CD4-positive, alpha-beta T cell treated with Interleukin-2 at 100 ng/mL for 4 hours (primary cell): ENCODE data around the gene PRPF19.
A peak's percentile ranks its signal among the peaks of the same experiment; 100 is the strongest.

Source experiments
- DNase-seq: peaks from one replicate; pipeline ENCODE4 v3.0.0-alpha.2; 2020; ENCODE audit warnings: low spot score

The PRPF19 gene

DNA sequence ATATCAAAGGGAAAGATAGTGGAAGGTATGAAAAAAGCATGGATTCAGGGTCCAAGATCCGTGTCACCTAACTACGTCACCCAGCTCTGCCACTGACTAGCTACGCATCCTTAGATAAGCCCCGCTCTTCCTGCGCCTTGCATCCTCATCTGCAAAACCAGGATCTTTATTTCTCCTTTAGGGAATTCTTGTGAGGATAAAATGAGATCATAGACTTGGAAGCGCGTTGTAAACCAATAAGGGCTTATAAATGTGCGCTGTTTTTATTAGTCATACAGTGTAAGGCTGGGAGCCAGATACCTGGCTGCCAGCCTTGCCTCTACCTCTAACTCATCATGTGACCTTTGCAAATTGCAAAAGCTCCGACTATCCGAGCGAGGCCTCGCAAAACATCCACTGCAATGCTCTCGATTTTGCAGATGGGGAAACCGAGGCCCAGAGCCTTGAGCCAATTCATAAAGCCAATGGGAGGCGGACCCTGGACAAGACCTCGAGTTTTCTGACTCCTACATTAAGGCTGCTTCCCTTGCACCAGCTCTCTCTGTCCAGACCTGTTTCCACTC lies 753 bp downstream of the PRPF19 start:
- DNase-seq: peak; percentile 30

DNA sequence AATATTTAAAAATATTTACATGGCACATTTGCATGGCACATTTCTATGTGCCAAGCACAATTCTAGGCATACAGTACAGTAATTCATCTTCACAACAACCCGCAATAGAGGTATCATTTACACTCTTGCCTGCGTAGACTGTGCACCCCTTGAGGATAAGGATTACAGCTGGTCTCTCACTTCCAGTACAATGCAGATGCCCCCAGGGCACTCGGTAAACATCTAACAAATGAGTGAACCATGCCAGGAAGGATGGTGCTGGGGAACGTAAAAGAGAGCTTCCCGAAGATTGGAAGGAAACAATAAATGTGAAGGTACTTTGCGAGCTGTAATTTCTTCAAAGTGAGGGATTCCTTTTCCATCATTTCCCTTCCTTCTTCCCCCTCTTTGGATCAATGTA lies 1.3 kb downstream of the PRPF19 start:
- no peak for DNase-seq

DNA sequence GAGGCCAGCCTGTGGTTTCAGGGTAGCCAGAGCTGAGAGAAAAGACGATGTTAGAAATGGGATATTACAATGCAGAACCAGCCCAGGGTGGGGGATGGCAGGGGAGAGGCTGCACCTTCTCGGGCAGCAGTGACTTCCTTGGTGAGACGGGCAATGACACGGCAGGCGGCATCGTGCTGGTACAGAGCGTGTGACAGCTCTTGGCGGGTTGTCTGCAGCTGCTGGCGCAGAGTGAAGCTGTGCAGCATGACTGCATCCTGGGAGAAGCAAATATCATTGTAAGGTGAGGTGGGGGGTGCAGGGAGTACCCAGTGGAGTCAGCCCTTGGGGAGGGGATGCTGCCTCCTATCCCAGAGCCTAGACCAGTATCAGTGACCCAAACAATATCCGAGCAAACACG lies 3.8 kb downstream of the PRPF19 start:
- DNase-seq: no peak

DNA sequence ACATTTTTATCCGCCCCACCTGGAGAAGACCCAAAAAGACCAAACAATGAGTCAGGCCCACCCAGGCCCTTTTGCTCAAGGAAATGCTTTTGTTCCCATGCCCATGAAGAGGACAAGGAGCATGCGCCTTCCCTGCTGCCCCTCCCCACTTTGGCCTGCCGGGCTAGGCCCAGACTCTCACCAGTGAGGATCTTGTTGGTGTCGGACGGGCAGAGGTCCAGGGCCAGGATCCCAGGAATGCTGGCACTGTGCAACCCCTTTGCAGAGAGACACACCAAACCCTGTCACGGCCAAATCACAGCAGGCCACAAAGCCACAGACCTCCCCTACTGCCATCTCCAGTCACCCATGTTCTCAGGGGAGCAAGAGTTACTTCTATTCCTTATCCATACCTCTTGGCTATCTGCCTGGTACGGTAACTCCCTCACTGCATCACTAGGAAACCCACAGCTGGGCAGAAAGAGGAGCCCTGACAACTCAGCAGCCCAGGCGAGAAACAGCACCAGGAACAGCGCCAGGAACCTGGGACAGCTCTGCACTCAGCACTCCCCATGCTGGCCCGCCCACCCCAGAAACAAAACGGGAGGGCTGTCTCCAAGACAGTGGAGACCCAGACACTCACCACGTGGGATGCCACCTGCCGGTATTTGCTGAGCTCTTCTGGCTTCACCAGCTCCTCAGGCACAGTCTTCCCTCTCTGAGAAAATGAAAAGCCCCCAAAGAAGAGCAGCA lies 5.5 kb downstream of the PRPF19 start:
- DNase-seq: no peak

DNA sequence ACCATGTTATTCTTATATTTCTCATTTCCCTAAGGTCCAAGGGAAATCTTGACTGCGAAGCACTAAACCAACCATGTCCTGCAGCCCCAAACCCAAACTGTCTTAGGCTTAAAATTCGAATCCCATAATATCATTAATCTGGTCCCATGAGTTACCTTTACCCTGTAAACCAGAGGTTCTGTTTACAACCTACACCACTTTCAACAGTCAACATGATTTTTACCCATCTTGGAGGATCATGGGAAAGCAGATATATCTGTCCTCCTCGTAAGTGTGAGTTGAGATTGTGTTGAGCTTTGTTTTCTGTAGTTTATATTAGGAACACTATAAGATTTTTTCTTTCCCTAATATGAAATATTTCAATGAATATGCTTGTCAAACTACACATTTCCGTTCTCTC lies 6.4 kb downstream of the PRPF19 start:
- DNase-seq: no peak

DNA sequence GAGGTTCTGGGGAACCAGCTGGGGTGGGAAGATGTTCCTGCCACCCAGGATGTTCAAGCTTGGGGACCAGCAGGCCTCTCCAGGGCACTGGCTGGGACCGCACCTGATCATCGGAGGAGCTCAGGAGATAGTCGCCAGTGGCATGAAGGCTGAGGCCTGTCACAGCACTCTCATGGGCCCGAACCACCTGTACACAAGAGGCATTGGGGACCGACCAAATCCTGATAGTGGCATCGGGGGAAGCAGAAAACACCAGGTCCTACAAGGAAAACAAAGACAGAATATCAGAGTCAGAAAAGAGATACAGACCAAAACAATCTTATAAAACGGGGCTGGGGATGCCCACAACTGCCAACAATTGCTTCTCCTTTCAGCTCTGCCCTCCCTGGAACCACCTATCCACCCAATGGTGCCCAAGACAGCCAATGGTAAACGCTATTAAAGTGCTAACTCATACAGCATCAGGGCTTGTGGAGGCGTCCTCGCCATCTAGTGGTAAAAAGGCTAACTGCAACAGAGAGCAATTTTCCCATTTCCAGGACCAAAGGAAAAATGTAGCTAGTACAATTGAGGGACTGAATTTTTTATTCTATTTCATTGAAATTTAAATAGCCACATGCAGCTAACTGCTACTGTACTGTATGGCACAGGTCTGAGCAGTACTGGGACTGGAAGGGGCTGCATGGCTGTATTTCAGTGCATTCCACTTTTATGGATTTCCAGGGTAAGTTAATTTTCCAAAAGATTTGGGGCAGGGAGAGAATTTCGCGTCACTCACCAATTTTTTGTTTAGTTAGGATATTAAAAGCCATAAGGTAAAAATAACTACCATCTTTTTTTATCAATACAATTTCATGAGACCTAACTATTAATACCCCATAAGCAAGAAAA lies 7.1 kb downstream of the PRPF19 start:
- peak; percentile 52 for DNase-seq

DNA sequence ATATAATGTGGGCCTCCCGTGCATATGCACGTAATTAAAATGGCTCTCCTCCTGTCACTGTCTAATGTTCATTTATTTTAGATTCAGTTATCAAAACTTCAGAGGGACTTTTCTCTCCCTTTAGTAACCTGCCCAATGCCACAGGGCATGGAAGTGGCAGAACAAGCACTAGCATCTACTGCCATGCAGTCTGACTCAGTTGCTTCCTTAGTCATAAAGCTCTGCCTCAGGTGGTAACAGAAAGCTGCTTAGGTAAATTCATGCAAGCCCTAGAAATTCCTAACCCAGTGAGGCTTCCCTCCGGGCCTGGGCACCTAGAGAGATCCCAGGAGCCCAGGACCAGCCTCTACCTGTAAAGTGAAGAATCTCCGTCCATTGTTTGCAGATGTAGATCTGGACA lies 8.9 kb downstream of the PRPF19 start:
- DNase-seq: no peak

DNA sequence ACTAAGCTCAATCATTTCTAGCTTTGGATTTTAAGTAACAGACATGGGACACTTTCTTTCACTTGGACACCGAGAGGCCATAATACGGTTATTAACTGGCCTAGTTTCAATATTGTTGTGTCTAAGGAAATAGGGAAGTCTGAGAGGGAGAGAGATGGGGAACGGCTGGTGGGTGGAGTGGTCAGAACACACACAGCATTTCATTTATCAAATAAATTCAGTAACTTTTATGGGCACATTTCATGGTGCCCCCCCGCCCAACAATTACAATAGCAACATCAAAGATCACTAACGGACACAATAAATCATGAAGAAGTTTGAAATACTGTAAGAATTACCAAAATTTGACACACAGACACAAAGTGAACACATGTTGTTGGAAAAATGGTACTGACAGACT lies 10.7 kb downstream of the PRPF19 start:
- DNase-seq: no peak

DNA sequence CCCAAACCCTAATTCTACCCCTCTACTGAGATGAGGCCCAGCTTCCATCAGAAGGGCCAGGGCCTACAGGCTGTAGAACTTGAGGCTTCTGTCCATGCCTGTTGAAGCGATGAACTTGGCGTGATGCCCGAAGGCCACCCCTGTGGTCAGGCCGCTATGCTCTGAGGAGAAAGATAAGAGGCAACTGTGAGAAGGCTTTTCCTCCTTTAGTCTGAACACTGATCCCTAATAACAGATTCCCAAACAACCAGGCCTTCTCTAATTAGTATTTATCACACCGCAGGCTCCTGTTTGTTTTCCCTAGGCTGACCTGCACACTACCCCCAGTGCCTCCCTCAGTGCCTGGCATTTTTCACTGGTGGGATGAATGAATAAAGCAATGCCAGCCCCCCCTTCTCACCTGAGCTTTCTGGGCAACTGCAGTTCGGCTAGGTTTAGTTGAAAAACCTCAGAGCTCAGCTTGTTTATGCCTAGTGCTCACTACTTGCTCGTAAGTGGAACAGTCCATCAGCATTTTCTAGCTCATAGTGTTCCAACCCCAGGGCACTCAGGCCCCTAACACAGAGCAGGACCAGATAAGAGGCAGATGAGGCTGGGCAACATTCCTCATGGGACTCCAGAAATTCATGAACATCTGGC lies 15.2 kb downstream of the PRPF19 start:
- DNase-seq: no peak

DNA sequence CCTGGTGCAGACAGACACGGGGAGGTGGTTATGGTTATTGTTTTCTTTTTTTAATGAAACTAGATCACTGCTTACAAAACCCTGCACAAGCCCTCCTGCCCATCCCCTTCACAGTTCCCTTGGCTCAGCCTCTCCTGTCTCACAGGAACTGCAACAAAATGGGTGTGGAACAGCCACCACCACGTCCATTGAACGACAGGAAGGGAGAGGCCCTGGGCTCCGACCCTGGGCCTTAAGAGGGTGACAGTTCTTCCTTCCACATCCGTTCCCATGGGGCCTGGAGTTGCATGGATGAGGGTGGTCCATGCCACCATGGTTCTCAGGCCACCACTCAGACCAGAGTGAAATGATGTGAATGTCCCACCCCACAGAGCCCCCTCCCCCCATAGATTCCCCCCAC lies 15.7 kb downstream of the PRPF19 start:
- DNase-seq: no peak

DNA sequence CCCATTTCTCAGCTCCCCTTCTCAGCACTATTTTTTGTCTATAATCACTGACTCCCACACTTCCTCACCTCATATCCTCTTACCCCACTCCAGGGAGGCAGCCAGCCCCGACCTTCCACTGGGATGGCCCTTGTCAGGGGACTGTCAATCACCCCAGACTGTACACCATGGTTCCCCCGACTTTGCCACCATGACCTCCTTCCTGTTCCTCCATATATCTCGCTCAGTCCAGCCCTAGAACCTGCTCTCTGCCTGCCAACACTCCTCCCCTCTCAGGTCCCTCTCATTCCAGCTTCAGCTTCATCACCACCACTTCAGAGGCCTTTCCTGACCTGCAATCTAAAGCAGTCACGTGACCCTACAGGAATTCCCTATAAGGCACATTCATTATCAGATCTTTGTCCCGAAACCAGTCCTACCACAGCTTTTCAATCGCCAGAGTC lies 16.5 kb downstream of the PRPF19 start:
- no peak for DNase-seq

DNA sequence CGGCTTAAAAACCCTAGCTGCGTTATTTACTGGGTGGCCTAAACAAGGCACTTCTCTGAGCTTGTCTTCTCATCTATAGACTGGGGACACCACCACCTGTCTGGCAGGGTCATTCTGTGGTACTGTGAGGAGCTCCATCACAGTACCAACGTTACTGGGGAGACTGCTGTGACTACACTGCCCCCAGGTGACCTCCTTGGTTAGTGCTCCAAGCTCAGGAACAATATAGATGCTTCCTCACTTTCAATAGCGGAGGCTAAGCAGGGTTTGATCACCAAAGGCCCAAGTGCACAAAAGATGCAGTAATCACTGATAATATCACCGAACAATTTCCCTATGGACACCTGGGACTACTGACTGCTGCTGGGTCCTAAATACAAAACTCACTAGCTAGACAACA lies 18.8 kb downstream of the PRPF19 start:
- peak; percentile 39 for DNase-seq

DNA sequence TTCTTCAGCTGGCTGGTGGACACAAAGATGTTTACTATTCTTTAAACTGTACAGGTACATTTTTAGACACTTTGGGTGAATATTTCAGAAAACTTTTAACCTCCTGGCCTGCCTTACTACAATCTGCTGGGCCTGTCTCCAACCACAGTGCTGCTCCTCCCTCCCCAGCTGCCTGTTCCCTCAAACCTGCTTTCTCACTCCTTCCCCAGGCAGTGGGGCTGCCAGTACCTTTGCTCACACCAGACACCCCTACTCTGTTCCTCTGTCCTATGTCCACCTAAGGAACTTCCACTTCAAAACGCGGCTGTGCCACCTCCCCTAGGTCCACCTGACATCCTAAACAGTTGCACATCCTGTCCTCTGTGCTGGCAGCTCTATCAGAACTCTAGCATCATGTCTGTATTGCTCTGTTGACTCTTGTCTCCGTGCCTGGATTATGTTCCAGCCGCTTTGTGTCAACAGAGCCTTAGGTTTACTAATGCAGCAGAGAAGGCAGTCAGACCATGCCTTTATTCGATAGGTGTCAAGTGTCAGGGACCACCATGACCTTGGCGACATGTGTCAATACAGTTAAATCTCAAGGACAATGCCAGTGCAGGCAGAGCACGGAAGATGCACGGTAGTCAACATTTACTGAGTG lies 25.6 kb downstream of the PRPF19 start:
- DNase-seq: no peak

DNA sequence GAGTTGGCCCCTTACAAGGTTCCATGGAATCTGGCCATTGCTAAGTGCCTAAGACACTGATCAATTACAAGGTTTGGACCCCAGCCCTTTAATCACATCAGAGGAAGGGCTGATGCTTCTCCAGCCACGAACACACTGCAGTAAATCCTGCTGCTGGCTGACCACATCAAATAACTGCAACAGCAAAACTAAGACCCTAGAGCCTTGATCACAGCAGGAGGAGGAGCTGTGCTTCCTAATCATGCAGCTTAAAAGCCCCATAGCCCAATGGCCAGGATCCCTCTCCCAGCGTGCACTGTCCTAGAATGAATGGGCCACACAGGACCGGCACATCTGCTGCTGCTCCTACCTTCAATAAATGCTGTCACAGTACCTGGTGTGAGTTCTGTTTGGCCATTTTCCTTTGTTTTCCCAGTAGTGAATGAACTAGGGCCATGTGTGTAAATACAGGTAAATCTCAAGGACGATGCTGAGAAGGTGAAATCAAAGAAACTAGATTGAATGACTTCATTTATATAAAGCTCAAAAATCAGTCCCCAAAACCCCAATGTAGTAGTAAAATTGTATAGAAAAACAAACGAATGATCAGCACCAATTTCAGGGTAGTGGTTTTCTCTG lies 26.3 kb downstream of the PRPF19 start:
- DNase-seq: no peak

DNA sequence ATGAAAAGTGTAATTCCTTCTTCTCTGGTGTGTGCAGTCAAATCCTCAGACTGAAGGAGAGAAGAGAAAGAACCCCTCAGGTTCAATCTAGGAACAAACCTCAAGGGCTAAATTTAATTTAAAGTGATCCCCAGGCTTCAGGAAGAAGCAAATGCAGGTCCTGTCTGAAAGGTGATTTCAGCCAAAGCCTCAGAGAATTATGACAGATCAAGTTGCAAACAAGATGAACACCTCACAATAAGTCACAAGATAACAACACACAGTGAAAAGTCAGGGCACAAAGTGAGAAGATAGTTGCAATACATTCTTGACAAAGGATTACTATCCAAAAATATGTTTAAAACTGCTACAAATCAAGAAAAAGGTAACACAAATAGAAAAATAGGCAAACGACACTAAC lies 27.3 kb downstream of the PRPF19 start:
- no peak for DNase-seq

DNA sequence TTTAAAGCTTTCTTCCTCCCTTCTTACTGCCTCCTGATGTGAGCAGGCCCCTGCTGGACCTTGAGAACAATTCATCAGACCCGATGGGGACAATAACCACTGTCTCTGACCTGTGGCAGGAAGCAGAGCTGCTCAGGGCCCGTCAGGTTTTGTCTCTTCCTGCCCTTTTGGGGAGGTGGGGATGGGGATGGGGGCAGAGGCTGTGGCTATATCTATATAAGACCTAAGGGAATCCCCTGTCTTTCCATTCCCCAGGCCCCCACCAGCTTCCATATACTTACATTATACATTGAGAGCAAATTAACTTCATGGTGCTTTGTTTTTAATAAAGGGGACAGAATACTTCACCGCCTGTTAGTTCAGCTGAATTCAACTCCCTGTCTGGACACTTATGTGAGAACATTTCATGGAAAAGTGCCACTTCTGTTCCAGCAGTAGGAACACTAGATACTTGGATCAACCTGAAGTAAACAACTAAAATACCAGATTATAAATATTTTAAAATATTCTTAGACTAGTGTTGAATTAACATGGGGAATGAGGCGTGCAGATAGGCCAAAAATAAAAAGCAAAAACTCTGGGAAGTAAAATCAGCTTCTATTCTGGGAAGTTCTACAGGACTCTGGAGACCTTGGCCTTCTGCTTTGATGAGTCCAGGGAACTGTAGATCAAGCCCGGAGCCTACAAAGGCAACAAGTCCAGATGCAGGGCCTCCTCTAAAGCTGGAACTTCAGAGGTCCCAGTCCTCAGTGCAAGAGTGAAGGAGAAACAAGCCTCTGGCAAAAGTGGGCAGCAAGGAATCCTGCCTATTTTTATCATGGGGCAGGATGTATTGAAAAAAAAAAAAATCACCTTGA lies 27.9 kb downstream of the PRPF19 start:
- DNase-seq: no peak

DNA sequence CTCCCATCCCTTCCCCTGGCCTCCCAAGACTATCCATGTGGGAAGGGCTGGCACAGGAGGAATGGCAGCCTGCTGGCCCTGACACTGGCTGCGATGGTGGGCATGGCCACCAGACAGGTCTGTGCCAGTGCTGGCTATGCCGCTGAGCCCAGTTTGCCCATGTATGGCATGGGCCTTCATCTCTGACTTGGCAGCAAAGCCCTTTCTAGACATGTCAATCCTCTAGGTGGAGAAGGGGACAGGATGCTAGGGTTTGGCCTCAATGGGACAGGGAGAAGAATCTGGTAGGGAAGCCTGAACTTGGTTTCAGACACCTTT lies 30.3 kb downstream of the PRPF19 start:
- DNase-seq: no peak

DNA sequence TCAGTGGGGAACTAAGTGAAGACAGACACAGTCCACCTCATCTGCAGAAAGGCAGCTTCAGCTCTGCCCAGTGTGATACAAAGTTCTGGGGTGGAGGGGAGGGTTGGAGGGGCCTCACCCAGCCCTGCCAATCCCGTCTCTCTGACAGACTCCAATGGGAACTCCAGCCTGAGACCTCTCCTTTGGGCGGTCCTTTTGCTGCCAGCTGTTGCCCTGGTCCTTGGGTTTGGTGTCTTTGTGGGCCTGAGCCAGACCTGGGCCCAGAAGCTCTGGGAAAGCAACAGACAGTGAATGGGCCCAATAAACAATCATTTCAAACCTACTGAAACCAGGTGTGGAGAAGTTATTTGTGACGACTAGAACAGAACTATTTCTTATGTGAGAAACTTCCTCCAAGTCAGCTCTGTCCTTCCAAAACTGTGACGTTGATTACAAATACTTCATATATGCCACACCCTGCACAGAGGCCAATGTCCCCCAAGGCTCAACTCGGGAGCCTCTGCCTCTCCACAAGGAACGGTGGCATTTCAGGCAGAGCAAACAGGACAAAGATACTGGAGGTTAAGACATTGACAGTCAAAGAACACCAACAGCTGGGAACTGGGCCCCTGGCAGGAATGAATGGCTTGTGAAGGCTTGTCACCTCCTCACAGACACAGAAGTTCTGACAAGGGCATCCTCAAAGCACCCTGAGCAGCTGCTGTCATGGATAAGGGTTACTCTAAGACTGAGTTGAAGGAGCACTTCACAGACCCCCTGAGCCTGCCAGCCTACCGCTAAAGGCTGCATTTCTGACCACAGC lies 30.8 kb downstream of the PRPF19 start:
- no peak for DNase-seq

DNA sequence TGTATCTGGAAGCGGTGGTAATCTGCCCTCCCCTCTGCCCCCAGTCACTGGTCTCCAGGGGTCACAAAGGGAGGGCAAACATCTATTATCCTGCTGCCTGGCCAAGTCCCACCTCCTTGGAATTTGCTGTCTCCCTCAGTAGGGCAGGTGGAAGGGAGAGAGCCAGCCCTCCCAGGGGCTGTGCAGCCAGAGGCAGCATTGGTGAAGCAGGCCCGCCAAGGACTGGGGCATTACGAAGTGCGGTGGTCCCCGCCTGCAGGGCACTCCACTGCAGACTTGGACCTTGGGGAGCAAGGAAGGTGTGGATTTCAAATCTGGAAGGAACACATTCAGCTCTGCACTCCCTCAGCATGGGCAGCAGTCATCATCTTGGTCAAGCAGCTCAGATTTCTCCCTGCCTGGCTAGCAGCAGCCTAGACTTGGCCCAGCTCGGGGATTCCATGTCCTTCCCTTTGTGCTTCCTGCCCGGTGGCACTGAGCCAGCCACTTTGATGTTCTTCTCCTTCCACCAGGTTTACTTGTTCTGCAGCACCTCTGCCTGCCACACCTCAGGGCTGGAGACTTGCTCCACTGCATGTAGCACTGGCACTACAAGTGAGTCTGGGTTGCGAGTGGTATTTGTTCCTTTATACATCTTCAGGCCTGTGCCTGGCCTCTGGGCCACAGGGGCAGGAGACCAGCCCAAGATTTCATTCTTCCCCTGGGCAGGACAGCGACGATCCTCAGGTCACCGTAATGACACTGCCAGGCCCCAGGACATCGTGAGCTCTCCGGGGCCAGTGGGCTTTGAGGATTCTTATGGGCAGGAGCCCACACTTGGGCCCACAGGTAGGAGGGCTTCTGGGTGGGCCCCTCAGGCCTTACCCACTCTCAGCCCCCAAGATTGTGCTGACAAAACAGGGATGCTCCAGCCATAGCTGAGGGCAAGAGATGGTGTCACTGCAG lies 31.7 kb downstream of the PRPF19 start:
- no peak for DNase-seq
